ENCODE measurements around the gene RND3. TPM values are rescaled to one million over a fixed set of nuclear protein-coding genes. Genes with fewer than 3 reads are reported as not detected.
A peak's percentile ranks its signal among the peaks of the same experiment; 100 is the strongest.

RND3 gene
- total and polyA plus RNA-seq, 8 donors: 10.3 to 58.2 (median 27.1) TPM

DNA sequence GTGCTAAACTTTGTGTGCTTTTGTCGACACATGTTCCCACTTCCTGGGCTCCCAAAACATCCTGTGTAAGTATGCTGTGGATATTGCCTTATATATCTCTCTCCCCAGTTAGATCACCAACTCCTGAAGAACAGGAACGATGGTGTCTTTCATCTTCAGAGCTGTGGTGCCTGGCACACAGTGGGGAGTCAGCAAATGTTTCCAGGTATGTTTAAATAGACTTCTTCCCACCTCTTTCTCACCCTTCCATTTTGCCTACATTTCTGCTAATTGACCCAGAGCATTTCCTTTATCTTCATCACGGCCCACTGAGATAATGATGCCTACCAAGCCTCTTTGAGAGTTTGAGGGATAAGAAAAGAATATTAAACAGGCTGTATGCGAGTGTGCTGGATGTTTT, 60.7 kb downstream of the RND3 start:
- 72 to 82% (median 76%) methylated on average over 4 of the region's 4 CpGs for WGBS, 5 donors
- Histone ChIP-seq H3K9me3 (no peaks in the 10 kb centered on the region), H3K36me3 (no peaks in the 10 kb centered on the region), H3K27me3 (no peaks in the 10 kb centered on the region), H3K4me3 (no peak overlapping the region), H3K27ac (no peak overlapping the region), H3K4me1 (peaks cover 0 to 6% (median 0%) of the 10 kb centered on the region in 4 donors)
- DNase-seq: no peak
- intact Hi-C loops (cut with DNase I; ENCODE audit: low total_unique reads): no loop called here
- no peak for TF ChIP-seq POLR2A (IDR thresholded peaks at IDR 0.05)
- no peak for TF ChIP-seq EP300 (IDR thresholded peaks at IDR 0.05)
- no peak for TF ChIP-seq CTCF (IDR thresholded peaks at IDR 0.05)
- TF ChIP-seq POLR2AphosphoS5 (IDR thresholded peaks at IDR 0.05): no peak

- no peak for DNase-seq
- peaks cover 0 to 6% (median 0%) of the 10 kb centered on the region in 4 donors for H3K4me1 ChIP-seq
- no peak for TF ChIP-seq POLR2AphosphoS5 (IDR thresholded peaks at IDR 0.05)
- H3K9me3 ChIP-seq: no peaks in the 10 kb centered on the region
- H3K36me3 ChIP-seq: no peaks in the 10 kb centered on the region
- H3K4me3 ChIP-seq: no peak overlapping the region
- no peaks in the 10 kb centered on the region for H3K27me3 ChIP-seq
- intact Hi-C loops (cut with DNase I; ENCODE audit: low total_unique reads): no loop called here
- H3K27ac ChIP-seq: no peak overlapping the region
- WGBS, 5 donors: 62 to 77% (median 68%) methylated on average over 2 of the region's 2 CpGs
Measured at GRCh38 chr2:150426315-150426714, 61.2 kb downstream of the RND3 start.

- no peak for TF ChIP-seq POLR2A (IDR thresholded peaks at IDR 0.05)
- no peak for TF ChIP-seq POLR2AphosphoS5 (IDR thresholded peaks at IDR 0.05)
- TF ChIP-seq CTCF (IDR thresholded peaks at IDR 0.05): no peak
- TF ChIP-seq EP300 (IDR thresholded peaks at IDR 0.05): no peak
- H3K27ac ChIP-seq: no peak overlapping the region
- H3K9me3 ChIP-seq: no peaks in the 10 kb centered on the region
- H3K36me3 ChIP-seq: no peaks in the 10 kb centered on the region
- intact Hi-C loops (cut with DNase I; ENCODE audit: low total_unique reads): no loop called here
- no peak for DNase-seq
- 51 to 63% (median 58%) methylated on average over 22 of the region's 22 CpGs for WGBS, 5 donors
- peaks cover 0 to 6% (median 0%) of the 10 kb centered on the region in 4 donors for H3K4me1 ChIP-seq
- H3K4me3 ChIP-seq: no peak overlapping the region
- no peaks in the 10 kb centered on the region for H3K27me3 ChIP-seq
Measured at GRCh38 chr2:150425121-150425955, 62.1 kb downstream of the RND3 start.

DNA sequence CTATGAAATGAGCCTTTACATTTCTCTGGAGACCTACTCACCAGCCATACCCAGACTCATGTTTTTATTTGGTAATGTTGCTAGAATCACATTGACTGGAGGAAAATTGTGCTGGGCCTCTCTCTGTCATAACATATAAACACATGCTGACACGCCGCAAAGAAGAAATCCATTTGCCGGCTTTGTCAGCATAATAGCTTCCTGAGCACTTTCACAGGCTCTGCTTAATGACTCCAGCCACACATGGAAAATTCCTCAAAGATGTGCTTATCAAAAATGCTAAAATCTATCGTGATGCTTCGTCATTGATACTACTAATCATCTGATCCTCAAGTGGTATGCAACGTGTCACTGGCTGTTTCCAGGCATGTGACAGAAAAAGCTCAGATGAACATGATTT, 63.1 kb downstream of the RND3 start:
- H3K4me3 ChIP-seq: no peak overlapping the region
- no peak overlapping the region for H3K27ac ChIP-seq
- DNase-seq: peak in 1 of 2 donors; percentile 53
- peaks cover 0 to 6% (median 0%) of the 10 kb centered on the region in 4 donors for H3K4me1 ChIP-seq
- no peaks in the 10 kb centered on the region for H3K9me3 ChIP-seq
- no peaks in the 10 kb centered on the region for H3K36me3 ChIP-seq
- intact Hi-C loops (cut with DNase I; ENCODE audit: low total_unique reads): no loop called here
- no peaks in the 10 kb centered on the region for H3K27me3 ChIP-seq
- TF ChIP-seq POLR2AphosphoS5 (IDR thresholded peaks at IDR 0.05) (no peak), EP300 (IDR thresholded peaks at IDR 0.05) (no peak), CTCF (IDR thresholded peaks at IDR 0.05) (no peak), POLR2A (IDR thresholded peaks at IDR 0.05) (no peak)
- 67 to 79% (median 72%) methylated on average over 6 of the region's 6 CpGs for WGBS, 5 donors

DNA sequence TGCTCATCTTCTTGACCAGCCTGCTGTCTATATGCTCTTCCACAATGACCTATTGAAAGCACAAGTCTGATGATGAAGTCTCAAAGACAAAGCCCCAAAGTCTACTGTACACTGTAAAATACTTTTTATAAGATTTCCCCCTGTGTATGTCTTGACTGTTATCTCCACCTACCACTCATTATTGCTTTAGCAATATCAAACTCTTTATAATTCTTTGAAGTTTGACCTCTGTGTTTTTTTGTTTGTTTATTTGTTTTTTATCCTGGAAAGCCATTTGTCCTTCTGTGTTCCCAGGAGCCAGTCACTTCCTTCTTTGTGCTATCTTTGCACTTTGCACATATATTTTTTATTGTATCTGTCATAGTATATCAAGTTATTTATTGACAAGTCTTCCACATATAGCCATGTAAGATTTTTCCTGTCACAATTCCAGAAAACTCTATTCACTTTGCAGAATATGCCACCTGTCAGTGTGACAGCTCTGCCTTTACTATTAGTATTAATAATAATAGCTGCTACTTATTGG, 66.3 kb downstream of the RND3 start:
- H3K36me3 ChIP-seq: no peaks in the 10 kb centered on the region
- H3K4me1 ChIP-seq: peaks cover 0 to 6% (median 0%) of the 10 kb centered on the region in 4 donors
- no peak for DNase-seq
- intact Hi-C loops (cut with DNase I; ENCODE audit: low total_unique reads): no loop called here
- H3K4me3 ChIP-seq: no peak overlapping the region
- TF ChIP-seq EP300 (IDR thresholded peaks at IDR 0.05) (no peak), POLR2A (IDR thresholded peaks at IDR 0.05) (no peak), POLR2AphosphoS5 (IDR thresholded peaks at IDR 0.05) (no peak), CTCF (IDR thresholded peaks at IDR 0.05) (no peak)
- H3K27ac ChIP-seq: no peak overlapping the region
- H3K27me3 ChIP-seq: no peaks in the 10 kb centered on the region
- no peaks in the 10 kb centered on the region for H3K9me3 ChIP-seq
